Islet precursor cell (in vitro differentiated cells): Measurements from ENCODE around the gene CSTF2T.
"Not testable (repeated sequence)": the region's sequence is repeated elsewhere in the genome, so short reads cannot be mapped to it uniquely, and the experiment has no call there.

Experiments used
- DNase-seq: peaks from one replicate; pipeline ENCODE4 v3.0.0-alpha.2; 2018

Gene CSTF2T

DNA sequence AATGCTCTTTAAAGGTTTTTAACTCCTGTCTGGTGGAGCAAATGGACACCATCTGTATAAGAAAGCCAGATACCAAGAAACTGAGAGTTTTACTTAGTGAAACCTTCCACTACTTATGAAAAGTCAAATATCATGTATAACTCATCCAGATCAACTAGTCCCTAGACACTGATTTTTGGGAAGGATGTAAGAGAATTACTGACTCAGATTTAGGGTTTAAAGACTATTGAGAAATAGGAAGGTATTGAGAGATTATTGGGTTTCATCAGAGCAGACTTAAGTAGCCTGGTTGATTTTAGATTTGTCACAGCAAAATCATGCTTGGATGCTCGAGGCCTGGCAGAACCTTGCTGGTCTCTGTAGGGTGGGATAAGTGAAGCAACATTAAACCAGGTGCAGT, 3.1 kb downstream of the CSTF2T start:
- no peak for DNase-seq

DNA sequence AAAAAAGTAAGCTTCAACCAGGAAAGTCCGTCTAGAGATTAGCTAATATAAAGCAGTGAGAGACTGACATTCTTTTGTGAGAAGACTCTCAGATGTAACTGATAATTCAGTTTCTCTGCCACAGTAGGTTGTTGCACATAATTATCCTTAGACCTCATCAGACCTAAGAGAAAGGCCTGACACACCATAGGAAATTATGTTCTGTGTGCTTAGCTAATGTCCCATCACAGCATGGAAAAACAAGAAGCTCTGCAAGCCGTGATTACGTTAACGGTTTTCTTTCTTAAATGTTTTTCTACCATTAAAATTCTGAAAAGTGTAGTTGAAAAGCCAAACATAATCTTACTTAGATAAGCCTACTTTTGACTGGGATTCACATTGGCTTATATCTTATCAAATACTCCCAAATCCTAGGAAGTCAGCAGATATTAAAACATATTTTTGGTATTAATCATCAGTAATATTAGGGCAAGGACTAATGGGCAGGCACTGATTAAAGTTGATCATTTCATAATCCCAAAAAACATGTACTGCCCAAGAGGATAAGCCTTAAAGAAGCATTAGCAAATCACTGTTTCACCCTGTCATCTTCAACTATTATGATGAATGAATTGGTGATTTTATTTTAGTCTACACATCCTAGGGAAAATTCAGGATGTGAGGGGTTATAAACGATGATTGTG, 5.2 kb downstream of the CSTF2T start:
- no peak for DNase-seq

DNA sequence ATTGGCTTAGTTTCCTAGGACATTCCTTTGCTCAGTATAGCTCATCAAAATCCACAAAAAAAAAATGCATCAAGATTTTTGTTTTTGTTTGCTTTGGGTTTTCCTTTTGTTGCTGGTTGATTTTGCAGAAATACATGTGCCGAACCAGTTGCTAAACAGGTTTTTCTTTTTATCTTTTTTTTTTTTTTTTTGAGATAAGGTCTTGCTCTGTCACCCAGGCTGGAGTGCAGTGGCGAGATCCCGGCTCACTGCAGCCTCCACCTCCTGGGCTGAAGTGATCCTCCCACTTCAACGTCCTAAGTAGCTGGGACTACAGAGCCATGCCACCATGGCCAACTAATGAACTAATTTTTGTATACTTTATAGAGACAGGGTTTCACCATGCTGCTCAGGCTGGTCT, 8.3 kb downstream of the CSTF2T start:
- DNase-seq = peak; percentile 55

DNA sequence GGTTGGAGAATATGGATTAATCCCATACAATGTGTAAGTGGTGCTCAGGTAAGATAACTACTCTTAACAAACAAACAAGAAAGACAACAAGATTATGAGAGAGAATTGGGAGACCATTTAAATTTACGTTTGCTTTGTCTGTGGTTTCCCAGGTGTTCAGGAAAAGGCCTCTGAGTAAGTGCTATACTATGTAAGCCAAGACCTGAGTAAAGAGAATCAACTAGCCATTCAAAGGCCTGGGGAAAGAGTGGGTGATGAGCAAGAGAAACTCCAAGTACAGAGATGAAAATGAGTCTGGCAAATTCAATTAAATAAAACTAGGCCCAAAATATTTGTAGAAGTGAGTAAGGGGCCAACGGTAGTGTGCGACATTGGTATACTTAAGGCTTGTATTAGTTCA, 9.9 kb downstream of the CSTF2T start:
- no peak for DNase-seq

DNA sequence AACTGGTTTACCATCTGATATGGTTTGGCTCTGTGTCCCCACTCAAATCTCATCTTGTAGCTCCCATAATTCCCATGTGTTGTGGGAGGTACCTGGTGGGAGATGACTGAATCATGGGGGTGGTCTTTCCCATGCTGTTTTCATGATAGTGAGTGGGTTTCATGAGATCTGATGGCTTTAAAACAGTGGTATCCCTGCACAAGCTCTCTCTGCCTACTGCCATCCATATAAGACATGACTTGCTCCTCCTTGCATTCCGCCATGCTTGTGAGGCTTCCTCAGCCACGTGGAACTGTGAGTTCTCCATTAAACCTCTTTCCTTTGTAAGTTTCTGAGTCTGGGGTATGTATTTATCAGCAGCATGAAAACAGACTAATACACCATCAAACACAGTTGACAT, 10.6 kb downstream of the CSTF2T start:
- DNase-seq = not testable (repeated sequence)

DNA sequence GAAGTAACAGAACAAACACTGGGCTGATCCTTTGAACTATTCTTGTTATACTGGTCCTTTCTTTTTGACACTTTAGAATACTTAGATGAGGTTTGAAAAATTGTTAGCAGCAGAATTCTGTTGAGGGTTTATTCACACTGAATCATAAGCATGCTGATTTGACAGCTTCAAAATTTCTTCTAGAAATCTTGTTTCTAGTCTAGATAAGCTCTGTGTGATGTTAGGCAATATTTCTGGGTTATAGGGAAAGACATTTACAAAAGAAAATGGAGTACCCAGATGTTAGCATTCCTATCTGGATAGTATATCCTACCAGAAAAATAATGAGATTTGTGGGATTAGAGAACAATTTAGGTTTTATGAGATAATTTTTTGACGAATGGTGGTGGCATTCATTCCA, 12.1 kb downstream of the CSTF2T start:
- no peak for DNase-seq

DNA sequence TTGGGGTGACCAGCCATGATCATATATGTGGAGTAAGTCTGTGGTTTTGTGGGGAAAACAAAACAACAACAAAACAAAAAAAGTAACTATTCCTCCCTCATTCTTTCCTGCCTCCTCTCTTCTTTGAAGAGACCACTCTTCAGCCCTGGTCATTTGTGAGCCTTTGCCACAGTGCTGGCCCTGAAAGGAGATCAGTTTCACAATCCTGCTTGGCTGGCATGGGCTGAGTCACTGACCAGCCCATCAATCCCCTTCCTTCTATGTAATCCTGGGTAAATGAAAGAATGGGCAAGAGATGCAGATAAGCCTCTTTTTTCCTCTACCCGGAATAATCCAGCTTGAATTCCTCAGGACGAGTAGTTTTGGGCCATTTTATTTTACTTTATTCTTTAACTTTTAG, 13.6 kb downstream of the CSTF2T start:
- peak; percentile 54 for DNase-seq

DNA sequence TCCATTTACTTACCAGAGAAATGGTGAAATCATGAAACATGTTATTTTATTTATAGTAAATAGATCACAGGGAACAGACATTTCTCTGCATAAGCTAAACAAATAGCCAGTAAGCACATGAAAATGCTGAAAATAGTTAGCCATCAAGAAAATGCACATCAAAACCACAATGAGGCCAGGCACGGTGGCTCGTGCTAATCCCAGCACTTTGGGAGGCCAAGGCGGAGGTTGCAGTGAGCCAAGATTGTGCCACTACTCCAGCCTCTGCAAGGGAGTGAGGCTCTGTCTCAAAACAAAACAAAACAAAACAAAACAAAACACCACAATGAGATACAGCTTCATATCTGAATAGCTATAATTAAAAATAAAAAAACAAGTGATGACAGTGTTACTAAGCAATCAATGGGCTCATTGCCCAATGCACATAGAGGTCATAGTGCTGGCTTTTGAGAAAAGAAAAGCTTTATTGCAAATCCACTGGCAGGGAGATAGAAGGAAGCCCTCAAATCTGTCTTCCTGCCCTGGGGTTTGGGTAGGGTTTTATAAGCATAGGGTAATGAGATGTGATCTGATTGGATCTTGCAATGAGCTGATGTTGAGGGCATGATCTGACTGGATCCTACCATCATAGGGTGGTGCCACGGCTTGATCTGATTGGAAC, 16.2 kb downstream of the CSTF2T start:
- no peak for DNase-seq

DNA sequence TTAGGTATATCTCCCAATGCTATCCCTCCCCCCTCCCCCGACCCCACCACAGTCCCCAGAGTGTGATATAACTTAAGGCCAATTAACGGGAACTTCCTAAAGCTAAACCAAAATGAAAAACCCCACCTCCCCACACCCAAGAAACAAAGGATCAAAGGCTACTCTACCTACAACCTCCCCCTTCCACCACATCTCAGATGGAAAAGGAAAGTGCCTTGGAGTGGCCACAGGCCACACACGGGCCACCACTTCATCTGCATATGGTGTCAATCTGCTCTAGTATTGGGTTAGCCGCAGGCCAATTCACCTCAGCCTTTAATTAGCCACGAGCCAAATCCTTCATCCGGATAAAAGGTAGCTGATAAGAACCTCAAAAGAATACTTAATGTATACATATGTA, 19.6 kb downstream of the CSTF2T start:
- DNase-seq = no peak

DNA sequence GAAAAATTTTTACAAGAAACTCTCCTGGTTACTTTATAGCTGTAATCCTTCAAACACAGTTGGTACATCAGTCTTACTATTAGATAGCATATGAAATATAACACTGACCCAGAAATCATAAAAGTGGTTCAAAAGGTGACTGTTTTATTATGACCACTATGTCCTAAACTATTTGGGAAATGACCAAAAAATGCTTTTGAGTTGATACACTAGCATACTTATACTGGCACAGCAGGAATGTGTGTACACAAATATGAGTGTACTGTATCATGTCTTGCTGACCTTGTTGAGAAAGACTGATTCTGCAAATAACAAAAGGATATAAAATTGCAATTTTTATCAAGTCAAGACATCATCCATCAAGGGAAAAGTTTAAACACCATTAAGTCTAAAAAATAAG, 24.3 kb downstream of the CSTF2T start:
- DNase-seq = no peak

DNA sequence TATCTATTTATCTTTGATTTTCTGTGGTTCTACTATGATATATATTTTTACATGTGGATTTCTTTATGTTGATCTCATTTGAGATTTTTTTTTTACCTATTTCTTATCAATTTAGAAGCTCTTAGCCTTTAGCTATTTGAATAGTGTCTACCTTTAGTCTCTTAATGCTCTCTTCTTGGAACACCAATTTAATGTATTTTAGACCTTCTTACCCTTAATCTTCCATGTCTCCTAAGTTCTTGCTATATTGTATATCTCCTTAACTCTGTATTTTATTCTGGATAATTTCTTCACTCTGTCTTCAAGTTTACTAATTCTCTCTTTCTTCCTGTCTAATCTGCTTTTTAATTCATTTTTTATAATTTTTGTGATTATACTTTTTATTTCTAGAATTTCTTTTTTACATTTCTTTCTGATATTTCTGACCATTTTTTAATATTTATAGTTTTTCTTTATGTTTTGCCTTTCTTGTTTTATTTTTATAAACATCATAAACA, 27.3 kb downstream of the CSTF2T start:
- DNase-seq = no peak

DNA sequence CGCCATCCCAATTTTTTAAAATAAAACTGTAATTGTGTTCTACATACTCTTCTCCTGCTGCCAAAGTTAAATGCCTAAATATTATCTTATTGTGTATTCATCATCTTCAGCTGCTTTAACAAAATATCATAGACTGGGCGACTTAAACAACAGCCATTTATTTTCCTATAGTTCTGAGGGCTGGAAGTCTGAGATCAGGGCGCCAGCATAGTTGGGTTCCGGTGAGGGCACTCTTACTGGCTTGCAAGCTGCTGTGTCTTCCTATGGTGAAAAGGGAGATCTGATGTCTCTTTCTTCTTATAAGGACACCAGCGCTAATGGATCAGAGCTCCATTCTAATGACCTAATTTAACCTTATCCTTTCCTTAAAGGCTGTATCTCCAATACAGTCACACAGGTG, 30.4 kb downstream of the CSTF2T start:
- DNase-seq = no peak

DNA sequence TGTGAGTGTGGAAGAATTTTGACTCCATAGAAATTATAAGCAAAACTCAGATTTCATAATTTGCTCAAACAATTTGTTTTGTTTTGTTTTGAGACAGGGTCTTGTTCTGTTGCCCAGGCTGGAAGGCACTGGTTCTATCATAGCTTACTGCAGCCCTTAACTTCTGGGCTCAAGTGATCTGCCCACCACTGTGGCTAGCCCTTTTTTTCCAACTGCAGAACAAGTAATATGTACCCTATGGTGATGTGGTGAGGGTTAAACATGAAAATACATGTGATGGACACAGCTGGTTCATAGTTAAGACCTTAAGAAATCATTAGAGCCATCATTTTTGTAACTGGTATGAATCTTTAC, 31.1 kb downstream of the CSTF2T start:
- no peak for DNase-seq

DNA sequence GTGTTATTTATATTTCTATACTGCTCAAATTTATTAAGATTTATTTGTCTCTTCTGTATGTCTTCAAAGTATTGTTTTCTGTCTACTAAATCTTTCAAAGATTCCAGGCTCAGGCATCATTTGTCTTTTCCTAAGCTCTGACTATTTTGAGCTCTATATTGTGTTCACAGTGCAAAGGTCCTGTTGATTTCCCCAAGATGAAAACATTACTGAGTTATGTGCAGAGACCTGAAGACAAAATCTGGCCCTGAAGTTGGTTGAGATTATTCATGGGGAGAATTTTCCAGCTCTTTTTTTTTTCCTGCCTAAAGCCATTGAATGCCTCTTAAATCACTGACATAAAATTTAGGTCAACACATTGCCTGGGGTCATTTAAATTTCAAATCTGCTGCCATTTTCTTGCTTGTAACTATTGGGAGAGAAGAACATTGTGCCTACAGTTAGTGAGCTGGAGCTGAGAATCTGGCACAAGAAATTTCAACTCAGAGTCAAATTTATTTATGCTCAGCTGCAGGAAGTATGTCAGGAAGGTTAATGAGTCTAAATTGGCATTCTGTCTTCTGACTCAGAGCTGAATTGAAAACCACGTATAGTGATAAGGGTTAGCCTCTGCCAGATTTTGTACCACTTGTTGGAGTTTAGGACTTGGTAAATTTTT, 31.6 kb downstream of the CSTF2T start:
- DNase-seq = no peak

DNA sequence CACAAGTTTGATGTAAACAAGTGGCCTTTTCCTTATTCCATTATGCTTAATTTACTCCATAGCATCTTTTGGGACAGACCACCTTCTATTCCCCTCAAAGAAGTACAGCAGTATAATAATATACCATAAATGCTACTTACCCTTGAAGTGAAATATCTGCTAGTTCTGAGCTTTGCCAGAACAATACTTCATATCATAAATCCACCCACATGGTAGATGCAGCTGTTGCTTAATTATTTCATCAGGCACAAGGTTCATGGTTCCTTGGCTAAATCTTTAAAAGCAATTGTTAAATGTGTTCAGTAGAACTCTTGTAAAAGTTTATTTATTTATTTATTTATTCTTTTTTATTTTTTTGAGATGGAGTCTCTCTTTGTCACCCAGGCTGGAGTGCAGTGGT, 32.9 kb downstream of the CSTF2T start:
- DNase-seq = no peak

DNA sequence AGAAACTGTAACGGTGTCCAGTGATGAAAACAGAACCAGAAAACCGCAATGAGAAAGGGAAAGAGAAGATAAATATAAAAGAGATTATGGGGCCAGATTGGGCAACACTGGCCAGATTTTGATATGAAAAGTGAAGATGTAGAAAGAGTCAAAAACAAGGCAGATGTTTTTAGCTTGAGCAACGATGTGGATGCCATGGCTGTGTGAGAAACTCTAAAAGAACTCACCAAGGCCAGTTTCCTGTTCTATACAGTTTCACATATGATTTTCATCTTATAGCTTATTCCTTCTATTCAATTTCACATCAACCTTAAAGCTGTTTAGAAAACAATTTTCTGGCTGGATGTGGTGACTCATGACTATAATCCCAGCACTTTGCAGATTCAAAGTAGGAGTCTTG, 36.3 kb downstream of the CSTF2T start:
- DNase-seq = no peak

DNA sequence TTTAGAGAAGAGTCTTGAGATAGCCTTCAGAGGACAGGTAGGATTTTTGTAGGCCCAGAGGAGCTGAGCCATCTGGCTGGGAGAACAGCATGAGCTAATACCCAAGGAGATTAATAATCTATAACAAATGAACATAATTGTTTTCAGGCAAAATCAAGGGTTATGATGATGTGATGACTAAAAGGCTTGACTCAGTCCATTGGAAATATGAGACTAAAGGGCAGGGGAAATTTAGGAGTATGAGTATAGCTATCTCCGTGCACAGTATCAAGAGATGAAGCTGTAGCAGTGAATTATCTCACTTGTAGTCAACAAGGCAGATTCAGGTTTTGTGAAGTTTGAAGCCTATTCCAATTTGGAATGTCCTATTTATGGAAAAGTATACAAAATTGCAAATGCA, 40.1 kb downstream of the CSTF2T start:
- no peak for DNase-seq

DNA sequence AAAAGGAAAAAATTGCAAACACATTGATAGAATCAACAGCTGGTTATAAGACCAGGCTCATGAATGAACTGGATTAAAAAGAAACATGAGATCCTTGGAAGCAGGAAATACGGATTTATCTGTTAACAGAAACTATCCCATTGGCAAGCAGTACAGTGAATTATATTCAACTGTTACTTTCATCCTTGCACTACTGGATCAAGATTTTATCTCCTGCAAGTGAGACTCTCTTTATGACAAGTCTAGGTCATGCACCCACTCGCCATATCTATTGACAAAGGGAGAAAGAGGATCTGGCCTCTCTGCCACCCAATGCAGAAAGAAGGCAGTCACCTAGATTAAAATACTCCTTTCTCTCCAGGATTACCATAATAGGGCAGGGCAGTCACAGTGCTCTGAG, 41.4 kb downstream of the CSTF2T start:
- no peak for DNase-seq

DNA sequence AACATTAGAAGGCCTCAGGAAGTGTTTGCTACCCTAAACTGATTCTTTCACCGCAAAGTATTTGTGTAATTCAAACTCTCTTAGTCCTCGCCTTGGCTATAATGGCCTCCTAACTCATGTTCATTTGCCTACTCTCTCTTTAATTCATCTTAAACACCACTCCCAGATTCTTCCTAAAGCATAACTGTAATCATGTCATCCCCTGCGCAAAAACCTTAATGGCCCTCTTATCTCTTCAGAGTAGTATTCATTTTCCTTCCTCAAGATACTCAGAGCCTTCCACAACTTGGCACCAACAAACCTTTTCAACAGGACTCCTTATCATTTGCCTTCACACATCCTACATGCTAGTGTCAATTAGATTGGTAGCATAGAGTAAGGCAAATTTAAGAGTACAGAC, 42.9 kb downstream of the CSTF2T start:
- DNase-seq = no peak

DNA sequence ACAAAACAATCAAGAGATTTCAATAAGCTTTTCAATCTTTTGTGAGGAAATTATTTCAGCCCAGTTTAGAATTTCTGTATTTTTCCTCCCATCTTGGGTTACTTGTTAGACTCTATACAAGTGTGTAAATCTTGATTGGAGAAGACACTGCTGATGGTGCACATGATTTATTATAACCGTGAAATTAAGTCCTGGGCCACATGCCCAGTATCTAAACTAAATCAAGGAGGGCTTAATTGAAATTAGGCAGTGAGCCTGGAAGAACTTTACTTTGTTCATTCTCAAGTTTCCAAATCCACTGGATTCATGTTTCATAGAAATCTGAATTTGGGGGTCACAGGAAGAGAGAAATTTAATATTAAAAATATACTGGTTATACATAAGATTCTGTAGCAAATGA, 44.5 kb downstream of the CSTF2T start:
- DNase-seq = no peak

DNA sequence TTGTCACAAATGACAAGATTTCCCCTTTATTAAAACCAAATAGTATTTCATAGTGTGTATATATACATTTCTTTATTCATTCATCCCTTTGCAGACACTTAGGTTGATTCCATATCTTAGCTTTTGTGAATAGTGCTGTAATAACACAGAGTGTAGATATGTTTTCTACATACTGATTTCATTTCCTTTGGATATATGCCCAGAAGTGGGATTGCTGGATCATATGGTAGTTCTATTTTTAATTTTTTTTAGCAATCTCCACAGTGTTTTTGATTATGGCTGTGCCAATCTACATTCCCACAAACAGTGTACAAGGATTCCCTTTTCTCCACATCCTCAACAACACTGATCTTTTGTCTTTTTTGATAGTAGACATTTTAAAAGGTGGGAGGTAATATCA, 46.4 kb downstream of the CSTF2T start:
- DNase-seq = no peak

DNA sequence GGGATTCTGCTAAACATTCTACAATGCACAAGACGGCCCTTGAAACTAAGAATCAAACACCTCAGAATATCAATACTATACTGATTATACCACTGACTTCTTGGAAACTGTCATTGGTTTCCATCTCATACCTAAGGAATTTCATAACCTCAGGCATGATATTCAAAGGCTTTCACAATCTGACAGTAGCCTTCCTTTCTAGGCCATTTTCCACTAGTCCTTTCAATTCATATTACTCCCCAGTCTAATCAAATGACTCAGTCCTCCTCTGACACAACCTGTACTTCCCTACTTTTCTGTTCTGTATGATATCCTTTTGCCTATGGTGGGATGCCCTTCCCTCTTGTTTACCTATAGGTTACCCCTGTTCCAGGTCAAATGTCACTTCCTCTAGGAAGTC, 48.3 kb downstream of the CSTF2T start:
- no peak for DNase-seq

DNA sequence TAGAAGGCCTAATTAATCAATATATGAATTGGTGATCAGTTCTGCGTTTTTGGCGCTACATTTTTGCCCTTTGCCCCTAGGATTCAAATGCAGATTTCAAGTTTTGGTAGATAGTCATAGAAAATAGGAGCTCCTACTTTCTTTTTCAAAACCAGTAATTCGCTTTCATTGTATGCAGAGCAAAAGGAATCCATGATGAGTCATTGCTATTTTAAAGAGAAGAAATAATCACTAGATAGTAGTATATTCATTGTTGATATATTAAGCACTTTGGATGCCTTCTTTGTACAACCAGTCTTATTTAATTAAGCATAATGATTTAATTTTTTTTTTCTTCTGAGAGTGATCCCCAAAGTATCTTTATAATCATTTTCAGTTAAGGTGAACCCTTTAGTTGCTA, 50.3 kb downstream of the CSTF2T start:
- no peak for DNase-seq
